GM06990 (cell line): ENCODE data around the gene AP1G1.
"Not testable (repeated sequence)": the region's sequence is repeated elsewhere in the genome, so short reads cannot be mapped to it uniquely, and the experiment has no call there.

Experiments
- DNase-seq: peaks from one replicate; pipeline ENCODE4 v3.0.0-alpha.2; 2011; ENCODE audit not compliant: insufficient read length; ENCODE audit errors: extremely low read depth
- H3K27me3 ChIP-seq: replicated peaks from 2 replicates; pipeline ENCODE4 v1.6.0; 2011; ENCODE audit warnings: low read length; ENCODE audit not compliant: control insufficient read depth, insufficient read depth
- H3K36me3 ChIP-seq: 2 replicates; pipeline ENCODE4 v1.5.1; 2011; ENCODE audit warnings: low read length; ENCODE audit not compliant: control insufficient read depth, insufficient read depth
- H3K4me3 ChIP-seq: replicated peaks from 2 replicates; pipeline ENCODE4 v1.5.1; 2011; ENCODE audit warnings: low read depth, mild to moderate bottlenecking, control low read depth, low read length
- TF ChIP-seq, protein P1 (sequence below): IDR thresholded peaks from 2 replicates; pipeline ENCODE4 v1.5.1; 2011; ENCODE audit warnings: low read length, control low read depth, mild to moderate bottlenecking, inconsistent platforms; ENCODE audit not compliant: insufficient read depth, poor library complexity, severe bottlenecking

The AP1G1 gene

DNA sequence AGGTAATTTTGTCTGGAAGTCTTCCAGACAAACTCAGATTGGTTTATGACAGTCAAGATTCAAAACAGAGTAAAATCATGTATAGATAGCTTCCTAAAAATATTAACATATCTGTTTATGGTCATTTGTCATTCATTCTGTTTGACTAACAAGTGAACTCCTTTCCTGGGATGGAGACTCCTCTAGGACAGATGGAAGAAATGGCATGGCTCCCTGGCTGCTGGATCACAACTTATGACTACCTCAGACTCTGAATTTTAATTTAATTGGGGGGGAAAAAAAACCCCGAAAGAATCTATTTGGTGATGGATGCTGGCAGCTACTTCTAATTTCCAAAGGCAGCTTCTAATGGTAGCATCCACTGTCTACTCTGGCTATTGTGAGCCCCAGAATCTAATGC lies 118.7 kb downstream of the AP1G1 start:
- no peak overlapping the region for H3K4me3 ChIP-seq
- DNase-seq, result no peak
- H3K36me3 ChIP-seq, result no peaks in the 10 kb centered on the region
- no peaks in the 10 kb centered on the region for H3K27me3 ChIP-seq
- TF ChIP-seq, protein P1, sequence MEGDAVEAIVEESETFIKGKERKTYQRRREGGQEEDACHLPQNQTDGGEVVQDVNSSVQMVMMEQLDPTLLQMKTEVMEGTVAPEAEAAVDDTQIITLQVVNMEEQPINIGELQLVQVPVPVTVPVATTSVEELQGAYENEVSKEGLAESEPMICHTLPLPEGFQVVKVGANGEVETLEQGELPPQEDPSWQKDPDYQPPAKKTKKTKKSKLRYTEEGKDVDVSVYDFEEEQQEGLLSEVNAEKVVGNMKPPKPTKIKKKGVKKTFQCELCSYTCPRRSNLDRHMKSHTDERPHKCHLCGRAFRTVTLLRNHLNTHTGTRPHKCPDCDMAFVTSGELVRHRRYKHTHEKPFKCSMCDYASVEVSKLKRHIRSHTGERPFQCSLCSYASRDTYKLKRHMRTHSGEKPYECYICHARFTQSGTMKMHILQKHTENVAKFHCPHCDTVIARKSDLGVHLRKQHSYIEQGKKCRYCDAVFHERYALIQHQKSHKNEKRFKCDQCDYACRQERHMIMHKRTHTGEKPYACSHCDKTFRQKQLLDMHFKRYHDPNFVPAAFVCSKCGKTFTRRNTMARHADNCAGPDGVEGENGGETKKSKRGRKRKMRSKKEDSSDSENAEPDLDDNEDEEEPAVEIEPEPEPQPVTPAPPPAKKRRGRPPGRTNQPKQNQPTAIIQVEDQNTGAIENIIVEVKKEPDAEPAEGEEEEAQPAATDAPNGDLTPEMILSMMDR, result no peak

DNA sequence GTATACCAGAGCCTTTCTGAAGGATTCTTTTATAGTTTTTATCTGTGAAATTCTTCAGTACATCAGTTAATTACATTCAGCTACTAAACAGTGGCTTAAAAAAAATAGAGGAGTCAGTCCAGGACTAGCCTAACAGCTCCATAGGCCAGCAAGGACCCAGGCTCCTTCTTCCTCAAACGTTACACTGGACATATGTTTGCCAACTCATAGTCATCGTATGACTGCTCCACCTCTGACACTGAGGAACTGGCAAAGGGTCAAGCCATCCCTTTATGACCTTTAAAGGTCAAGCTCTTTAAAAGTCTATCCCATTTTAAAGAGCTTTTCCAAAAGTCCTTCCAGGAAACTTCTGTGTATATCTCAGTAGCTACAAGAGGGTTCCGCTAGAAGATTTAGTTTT lies 120.8 kb downstream of the AP1G1 start:
- no peak overlapping the region for H3K4me3 ChIP-seq
- TF ChIP-seq, protein P1, result no peak
- H3K36me3 ChIP-seq, result peaks cover 2% of the 10 kb centered on the region; the same call in 1 of the 2 replicates
- DNase-seq, result no peak
- H3K27me3 ChIP-seq, result no peaks in the 10 kb centered on the region

DNA sequence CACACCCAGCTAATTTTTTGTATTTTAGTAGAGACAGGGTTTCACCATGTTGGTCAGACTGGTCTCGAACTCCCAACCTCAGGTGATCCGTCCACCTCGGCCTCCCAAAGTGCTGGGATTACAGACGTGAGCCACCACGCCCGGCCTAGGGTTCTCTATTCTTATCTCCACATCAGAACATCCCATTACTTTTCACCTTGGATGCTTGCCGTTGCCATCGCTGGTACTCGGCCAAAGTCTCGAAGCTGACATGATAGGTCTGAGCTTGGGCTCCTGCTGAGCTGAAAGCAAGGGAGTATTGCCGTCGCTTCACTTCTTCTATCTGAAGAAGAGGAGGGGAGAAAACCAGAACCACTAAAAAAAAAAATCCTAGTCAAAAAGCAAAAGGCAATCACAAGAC lies 124.4 kb downstream of the AP1G1 start:
- not testable (repeated sequence) for H3K4me3 ChIP-seq, H3K27me3 ChIP-seq, DNase-seq, H3K36me3 ChIP-seq

DNA sequence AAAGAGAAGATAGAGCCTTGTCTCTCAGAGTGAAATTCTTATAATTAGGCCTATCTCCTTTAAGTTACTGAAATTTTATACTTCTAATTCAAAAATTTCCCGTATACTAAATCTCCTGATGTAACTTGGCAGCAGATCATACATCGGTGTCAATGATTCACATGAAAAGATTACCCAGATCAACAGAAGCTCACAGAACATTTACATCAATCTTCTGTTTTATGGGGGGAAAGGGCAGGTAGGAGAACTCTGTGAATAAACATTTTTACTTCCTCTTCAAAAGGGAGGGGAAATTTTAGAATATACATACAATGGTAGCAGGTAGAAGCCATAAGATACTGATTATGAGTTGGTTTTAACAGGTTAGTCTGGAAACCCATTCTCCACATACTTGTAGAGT lies 127.3 kb downstream of the AP1G1 start:
- DNase-seq, result no peak
- Histone ChIP-seq H3K36me3 (peaks cover 2% of the 10 kb centered on the region; the same call in 1 of the 2 replicates), H3K27me3 (no peaks in the 10 kb centered on the region), H3K4me3 (no peak overlapping the region)
- TF ChIP-seq, protein P1, result no peak
